Fibroblast of lung (primary cell): Measurements from ENCODE around the gene LAPTM5.

Experiments
- CTCF ChIP-seq, 2 donors: IDR thresholded peaks in 1 of 2; conservative IDR thresholded peaks in 1 of 2; 1 replicate in 1 of 2; 2 replicates in 1 of 2; pipeline ENCODE4 v1.5.1; 2011 to 2012; ENCODE audit warnings: low read length in 2 of 2, control low read depth in 1 of 2, inconsistent platforms in 1 of 2, low read depth in 1 of 2, mild to moderate bottlenecking in 1 of 2
- EZH2 ChIP-seq: IDR thresholded peaks from 2 replicates; pipeline ENCODE4 v1.5.1; 2012; ENCODE audit warnings: low read length, control low read depth, mild to moderate bottlenecking; ENCODE audit errors: missing control alignments

- peak; percentile 83 to 91 for TF ChIP-seq CTCF (conservative IDR thresholded peaks at IDR 0.05 in 1 of 2, IDR thresholded peaks at IDR 0.05 in 1 of 2; ENCODE audit: low read depth in 1 of 2, low read length in 2 of 2)
- no peak for TF ChIP-seq EZH2
Observed at GRCh38 chr1:30779294-30780071, 21.9 kb upstream of the LAPTM5 start.
